ENCODE results near the gene ERI3. TPM values are rescaled to one million over a fixed set of nuclear protein-coding genes. Genes with fewer than 3 reads are reported as not detected.

Gene ERI3
- total and polyA plus RNA-seq, 2 experiments from 2014 or later = 59.4 to 93.2 TPM

DNA sequence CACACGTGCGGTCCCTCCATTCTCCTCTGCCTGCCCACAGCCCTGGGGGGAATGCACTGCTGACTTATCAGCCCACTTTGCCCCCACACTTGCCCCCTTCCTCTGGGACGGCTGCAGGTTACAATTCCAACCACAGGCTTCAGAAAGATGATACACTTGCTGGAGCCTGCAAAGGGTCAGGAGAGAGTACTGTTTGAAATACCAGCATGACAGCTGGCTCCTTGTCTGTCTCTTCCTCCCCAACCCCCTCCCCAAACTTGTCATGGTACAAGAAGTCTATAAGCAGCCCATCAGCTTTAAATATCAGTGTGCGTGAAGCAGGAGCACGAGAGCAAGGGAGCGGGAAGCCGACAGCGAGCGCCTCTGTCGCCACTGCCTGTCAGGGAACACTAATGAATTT, 62.4 kb downstream of the ERI3 start:
- Histone ChIP-seq H4K20me1 (ENCODE audit: insufficient read depth, poor library complexity, severe bottlenecking) (no peaks in the 10 kb centered on the region), H3K79me2 (no peaks in the 10 kb centered on the region), H3K36me3 (replicated peaks; ENCODE audit: insufficient read depth, low read depth) (no peaks in the 10 kb centered on the region), H3K9me3 (ENCODE audit: low read depth) (no peaks in the 10 kb centered on the region), H3K9me2 (replicated peaks; ENCODE audit: insufficient read depth) (no peaks in the 10 kb centered on the region), H3K27me3 (no peaks in the 10 kb centered on the region), H3K4me3 (no peak overlapping the region), H3K4me1 (ENCODE audit: insufficient read depth) (no peaks in the 10 kb centered on the region), H2AFZ (no peak overlapping the region), H3K27ac (no peak overlapping the region), H3K4me2 (no peak overlapping the region)
- WGBS (ENCODE audit: low lambda C conversion rate, missing lambda C conversion rate) = 92% methylated on average over 10 of the region's 10 CpGs
- no peak for TF ChIP-seq EZH2 (IDR thresholded peaks at IDR 0.05; ENCODE audit: borderline replicate concordance)
- no peak for TF ChIP-seq CTCF (IDR thresholded peaks at IDR 0.05; ENCODE audit: poor library complexity)
- no peak for TF ChIP-seq EZH2phosphoT487 (IDR thresholded peaks at IDR 0.05; ENCODE audit: low read depth, severe bottlenecking, unreplicated experiment)
- DNase-seq (ENCODE audit: low spot score) = no peak

GRCh38 chr1:44290250-44291094, 64.6 kb downstream of the ERI3 start:
- Histone ChIP-seq H3K27me3 (no peaks in the 10 kb centered on the region), H3K79me2 (no peaks in the 10 kb centered on the region), H4K20me1 (ENCODE audit: insufficient read depth, poor library complexity, severe bottlenecking) (no peaks in the 10 kb centered on the region), H3K36me3 (replicated peaks; ENCODE audit: insufficient read depth, low read depth) (no peaks in the 10 kb centered on the region), H3K27ac (no peak overlapping the region), H3K4me2 (no peak overlapping the region), H3K4me1 (ENCODE audit: insufficient read depth) (no peaks in the 10 kb centered on the region), H2AFZ (no peak overlapping the region), H3K4me3 (no peak overlapping the region), H3K9me2 (replicated peaks; ENCODE audit: insufficient read depth) (no peaks in the 10 kb centered on the region), H3K9me3 (ENCODE audit: low read depth) (no peaks in the 10 kb centered on the region)
- no peak for DNase-seq (ENCODE audit: low spot score)
- no peak for TF ChIP-seq EZH2phosphoT487 (IDR thresholded peaks at IDR 0.05; ENCODE audit: low read depth, severe bottlenecking, unreplicated experiment)
- TF ChIP-seq EZH2 (IDR thresholded peaks at IDR 0.05; ENCODE audit: borderline replicate concordance) = no peak
- no peak for TF ChIP-seq CTCF (IDR thresholded peaks at IDR 0.05; ENCODE audit: poor library complexity)
- 60% methylated on average over 11 of the region's 11 CpGs for WGBS (ENCODE audit: low lambda C conversion rate, missing lambda C conversion rate)

GRCh38 chr1:44289530-44289929, 65.5 kb downstream of the ERI3 start:
- H3K9me3 ChIP-seq (ENCODE audit: low read depth) = no peaks in the 10 kb centered on the region
- no peaks in the 10 kb centered on the region for H3K36me3 ChIP-seq (replicated peaks; ENCODE audit: insufficient read depth, low read depth)
- H3K4me3 ChIP-seq = no peak overlapping the region
- H3K27me3 ChIP-seq = no peaks in the 10 kb centered on the region
- H4K20me1 ChIP-seq (ENCODE audit: insufficient read depth, poor library complexity, severe bottlenecking) = no peaks in the 10 kb centered on the region
- H3K27ac ChIP-seq = no peak overlapping the region
- 78% methylated on average over 7 of the region's 7 CpGs for WGBS (ENCODE audit: low lambda C conversion rate, missing lambda C conversion rate)
- no peaks in the 10 kb centered on the region for H3K79me2 ChIP-seq
- H3K9me2 ChIP-seq (replicated peaks; ENCODE audit: insufficient read depth) = no peaks in the 10 kb centered on the region
- DNase-seq (ENCODE audit: low spot score) = no peak
- no peak overlapping the region for H2AFZ ChIP-seq
- TF ChIP-seq EZH2phosphoT487 (IDR thresholded peaks at IDR 0.05; ENCODE audit: low read depth, severe bottlenecking, unreplicated experiment) (no peak), CTCF (IDR thresholded peaks at IDR 0.05; ENCODE audit: poor library complexity) (no peak), EZH2 (IDR thresholded peaks at IDR 0.05; ENCODE audit: borderline replicate concordance) (no peak)
- H3K4me2 ChIP-seq = no peak overlapping the region
- H3K4me1 ChIP-seq (ENCODE audit: insufficient read depth) = peaks cover 3% of the 10 kb centered on the region
